Vagina (tissue), 2 donors: Measurements from ENCODE around the gene PARD6G.

Experiments
- POLR2A ChIP-seq, 2 donors: fragments of 450-650 bp; IDR thresholded peaks; one replicate each; pipeline ENCODE4 v1.6.1; 2017; ENCODE audit warnings: antibody characterized with exemption in 2 of 2, mild to moderate bottlenecking in 2 of 2, moderate library complexity in 2 of 2
- TF ChIP-seq, protein P1 (sequence below), 3 experiments: fragments of 450-650 bp in 2 of 3; fragments of 200-600 bp in 1 of 3; sonication (generic) in 1 of 3; IDR thresholded peaks; one replicate each; pipeline ENCODE4 v1.5.1; 2017 to 2019; ENCODE audit warnings: antibody characterized with exemption in 3 of 3, mild to moderate bottlenecking in 2 of 3, moderate library complexity in 2 of 3

DNA sequence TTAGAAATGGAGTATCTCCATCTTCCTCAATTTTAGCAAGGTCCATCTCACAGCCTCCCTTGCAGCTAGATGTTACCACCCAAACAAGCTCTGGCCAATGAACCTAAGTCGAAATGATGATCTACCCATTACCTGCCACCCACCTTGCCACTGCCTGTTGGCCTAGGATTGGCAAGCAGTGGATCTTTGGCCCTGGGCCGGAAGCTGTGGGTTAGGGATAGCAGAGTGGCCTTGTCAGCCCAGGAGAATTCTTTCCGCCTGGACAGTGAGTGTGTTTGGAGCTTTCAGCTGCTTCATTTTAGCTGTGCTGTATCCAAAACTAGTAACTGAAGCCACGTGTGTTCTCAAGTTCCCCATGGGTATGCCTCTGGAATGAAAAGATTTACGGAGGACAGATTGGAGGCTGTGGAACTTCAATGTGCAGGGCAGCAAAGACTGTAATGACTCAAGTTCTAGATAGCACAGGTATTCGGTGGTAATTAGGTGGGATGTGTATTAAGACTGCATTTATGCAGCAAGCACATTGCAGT, 7.7 kb upstream of the PARD6G start:
- TF ChIP-seq, protein P1, sequence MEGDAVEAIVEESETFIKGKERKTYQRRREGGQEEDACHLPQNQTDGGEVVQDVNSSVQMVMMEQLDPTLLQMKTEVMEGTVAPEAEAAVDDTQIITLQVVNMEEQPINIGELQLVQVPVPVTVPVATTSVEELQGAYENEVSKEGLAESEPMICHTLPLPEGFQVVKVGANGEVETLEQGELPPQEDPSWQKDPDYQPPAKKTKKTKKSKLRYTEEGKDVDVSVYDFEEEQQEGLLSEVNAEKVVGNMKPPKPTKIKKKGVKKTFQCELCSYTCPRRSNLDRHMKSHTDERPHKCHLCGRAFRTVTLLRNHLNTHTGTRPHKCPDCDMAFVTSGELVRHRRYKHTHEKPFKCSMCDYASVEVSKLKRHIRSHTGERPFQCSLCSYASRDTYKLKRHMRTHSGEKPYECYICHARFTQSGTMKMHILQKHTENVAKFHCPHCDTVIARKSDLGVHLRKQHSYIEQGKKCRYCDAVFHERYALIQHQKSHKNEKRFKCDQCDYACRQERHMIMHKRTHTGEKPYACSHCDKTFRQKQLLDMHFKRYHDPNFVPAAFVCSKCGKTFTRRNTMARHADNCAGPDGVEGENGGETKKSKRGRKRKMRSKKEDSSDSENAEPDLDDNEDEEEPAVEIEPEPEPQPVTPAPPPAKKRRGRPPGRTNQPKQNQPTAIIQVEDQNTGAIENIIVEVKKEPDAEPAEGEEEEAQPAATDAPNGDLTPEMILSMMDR (IDR thresholded peaks at IDR 0.05) = no peak
- TF ChIP-seq POLR2A (IDR thresholded peaks at IDR 0.05) = no peak
